ENCODE measurements around the gene TCAF1.
"Not testable (repeated sequence)": the region's sequence is repeated elsewhere in the genome, so short reads cannot be mapped to it uniquely, and the experiment has no call there.

The TCAF1 gene

GRCh38 chr7:143905509-143905908 is 3.5 kb upstream of the TCAF1 start:
- no peak for DNase-seq

- no peak for DNase-seq
Observed at GRCh38 chr7:143902332-143902899, 440 bp upstream of the TCAF1 start.

- DNase-seq, result no peak
Observed at GRCh38 chr7:143901332-143901667, 676 bp downstream of the TCAF1 start.

DNA sequence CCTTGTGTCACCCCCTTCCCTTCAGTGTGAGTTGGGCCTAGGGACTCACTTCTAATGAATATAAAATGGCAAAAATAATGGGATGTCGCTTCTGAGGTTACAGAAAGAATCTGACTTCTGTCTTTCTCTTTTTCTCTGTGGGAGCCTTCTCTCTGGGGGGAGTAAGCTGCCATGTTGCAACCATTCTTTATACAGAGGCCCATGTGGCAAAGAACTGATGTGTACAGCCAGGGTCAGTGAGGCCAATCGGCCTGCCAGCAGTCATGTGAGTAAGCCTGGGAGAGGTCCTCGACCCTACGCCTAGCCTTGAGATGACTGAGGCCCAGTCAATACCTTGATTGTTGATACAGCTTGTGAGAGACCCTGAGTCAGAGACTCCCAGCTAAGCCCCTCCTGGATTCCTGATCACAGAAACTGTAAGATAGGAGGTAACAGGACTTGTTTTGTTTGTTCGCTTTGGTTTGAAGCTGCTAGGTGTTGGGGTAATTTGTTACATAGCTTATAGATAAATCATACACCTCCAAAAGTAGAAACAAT is 1.7 kb downstream of the TCAF1 start:
- DNase-seq, result no peak

- DNase-seq, result no peak
Observed at GRCh38 chr7:143898810-143899209, 3.2 kb downstream of the TCAF1 start.

DNA sequence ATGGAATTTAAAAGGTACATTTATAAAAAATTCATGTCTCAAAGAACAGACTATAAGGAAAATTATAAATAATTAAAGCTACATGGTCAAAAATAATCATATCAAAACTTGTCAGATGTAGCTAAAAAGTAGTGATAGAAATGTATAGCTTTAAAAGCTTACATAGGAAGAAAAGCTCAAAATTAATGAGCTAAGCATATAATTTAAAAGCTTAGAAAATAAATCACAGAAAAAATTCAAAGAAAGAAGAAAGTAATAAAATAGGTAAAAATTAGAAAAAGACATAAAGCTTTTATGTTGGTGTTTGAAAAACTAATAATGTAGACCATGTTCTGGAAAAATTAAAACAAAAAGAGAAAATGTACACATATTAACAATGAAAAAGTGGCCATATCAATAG is 5.3 kb downstream of the TCAF1 start:
- no peak for DNase-seq

DNA sequence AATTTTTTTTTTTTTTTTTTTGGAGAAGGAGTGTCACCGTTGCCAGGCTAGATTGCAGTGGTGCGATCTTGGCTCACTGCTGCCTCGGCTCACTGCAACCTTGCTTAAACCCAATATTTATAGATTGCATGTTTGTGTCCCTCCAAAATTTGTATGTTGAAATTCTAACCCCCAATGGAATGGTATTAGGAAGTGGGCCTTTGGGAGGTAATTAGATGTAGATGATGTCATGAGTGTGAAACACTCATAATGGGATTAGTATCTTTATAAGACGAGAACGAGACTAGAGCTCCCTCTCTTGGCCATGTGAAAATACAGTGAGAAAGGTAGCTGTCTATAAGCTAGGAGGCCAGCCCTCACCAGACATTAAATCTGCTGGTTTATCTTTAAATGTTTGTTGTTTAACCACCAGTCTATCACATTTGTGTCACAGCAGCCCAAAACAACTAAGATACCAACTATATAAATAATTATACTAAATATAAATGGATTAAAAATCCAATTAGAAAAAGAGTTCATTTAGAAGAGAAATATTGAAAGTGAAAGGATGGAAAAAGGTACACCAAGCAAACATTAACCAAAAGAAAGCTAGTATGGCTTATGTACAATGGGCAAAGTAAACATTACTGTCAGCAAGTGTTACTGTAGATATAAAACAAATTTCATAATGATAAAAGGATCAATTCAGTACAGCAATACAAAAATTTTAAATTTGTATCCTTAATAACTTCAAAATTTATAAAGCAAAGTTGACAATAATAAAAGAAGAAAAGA is 9.3 kb downstream of the TCAF1 start:
- no peak for DNase-seq

- DNase-seq, result no peak
Observed at GRCh38 chr7:143891457-143891856, 10.5 kb downstream of the TCAF1 start.

DNA sequence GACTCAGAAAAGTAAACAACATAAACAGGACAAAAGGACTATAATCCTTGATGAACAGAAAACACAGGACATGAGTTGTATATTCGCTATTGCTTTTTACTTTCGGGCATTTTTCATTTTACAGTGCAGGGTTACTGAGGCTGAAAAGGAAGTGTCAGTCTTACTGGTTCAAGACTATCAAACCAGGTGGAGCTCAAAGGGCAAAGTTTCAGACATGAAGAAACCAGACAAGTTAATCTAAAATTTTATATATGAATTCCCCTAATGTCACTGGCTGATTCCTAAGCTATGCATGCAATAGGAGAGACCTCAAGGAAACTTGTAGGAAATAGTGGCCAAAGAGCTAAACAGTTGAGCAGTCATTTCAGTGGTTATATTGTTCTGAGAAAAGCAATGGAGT is 11.4 kb downstream of the TCAF1 start:
- DNase-seq, result no peak

DNA sequence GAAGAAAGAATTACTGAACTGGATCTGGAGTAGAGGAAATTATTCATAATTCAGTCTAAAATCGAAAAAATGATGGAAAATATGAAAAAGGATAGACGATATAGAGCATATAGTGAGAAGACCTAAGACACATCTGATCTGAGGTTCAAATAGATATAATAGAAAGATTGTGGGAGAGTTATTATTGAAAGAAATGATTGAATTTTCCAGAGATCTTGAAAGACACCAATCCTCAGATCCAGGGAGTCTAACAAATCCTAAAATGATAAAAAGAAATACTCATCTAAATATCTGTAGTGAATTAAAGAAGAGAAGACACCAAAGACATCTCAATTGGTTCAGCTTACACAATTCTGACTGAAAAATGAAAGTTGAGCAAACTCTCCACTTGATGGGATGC is 12.9 kb downstream of the TCAF1 start:
- DNase-seq, result no peak

GRCh38 chr7:143886826-143887477 is 15.0 kb downstream of the TCAF1 start:
- no peak for DNase-seq

GRCh38 chr7:143885951-143886350 is 16.0 kb downstream of the TCAF1 start:
- DNase-seq, result no peak

DNA sequence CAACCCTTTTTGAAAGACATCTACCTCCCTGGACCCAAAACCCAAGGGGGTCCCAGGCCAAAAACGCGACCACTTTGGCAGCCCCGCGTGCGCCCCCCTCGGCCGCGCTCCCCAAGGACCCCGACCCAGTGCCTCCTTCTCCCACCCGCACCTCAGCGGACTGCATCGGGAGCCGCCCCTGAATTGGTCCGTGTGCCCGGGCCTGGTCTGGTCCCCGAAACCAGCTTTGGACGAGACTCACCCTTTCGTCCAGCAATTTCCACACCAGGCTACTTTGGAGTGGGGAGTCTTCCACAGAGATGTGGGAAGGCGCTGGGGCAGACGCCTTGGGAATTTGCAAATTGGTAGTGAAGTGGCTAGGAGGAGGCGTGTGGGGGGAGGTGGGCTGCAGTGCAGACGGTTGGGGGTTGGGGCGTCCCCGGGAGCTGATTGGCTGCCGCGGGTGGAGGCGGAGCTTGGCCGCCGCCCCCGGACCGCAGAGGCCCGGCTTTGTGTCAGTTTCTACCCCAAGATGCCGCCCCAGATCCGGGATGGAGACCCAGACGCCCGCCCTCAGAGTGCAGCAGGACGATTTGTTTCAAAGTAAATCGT is 16.9 kb downstream of the TCAF1 start:
- DNase-seq, result no peak

- DNase-seq, result no peak
Observed at GRCh38 chr7:143884241-143884968, 17.6 kb downstream of the TCAF1 start.

DNA sequence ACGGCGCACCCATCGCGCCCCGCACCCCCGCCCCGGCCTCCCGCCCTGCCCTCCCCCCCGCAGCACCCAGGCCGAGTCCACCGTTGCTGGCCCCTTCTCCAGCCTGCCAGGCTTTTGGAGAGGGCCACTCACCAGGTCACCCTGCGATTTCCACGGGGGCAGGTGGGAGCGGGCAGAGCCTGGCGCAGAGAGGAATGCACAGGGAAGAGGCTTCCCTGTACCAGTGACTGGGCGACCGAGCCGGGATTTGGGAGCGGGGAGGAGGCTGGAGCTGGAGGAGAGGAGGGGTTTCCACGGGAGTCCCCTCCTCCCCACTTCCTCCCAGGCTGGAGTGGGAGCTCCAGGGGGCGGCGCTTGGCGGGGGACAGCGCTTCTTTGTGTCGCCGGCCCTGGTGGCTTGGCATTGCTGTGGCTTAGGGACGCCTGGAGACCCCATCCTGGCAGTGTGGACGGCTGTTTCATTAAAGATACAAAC is 19.3 kb downstream of the TCAF1 start:
- no peak for DNase-seq

GRCh38 chr7:143882020-143882603 is 19.9 kb downstream of the TCAF1 start:
- DNase-seq, result no peak

DNA sequence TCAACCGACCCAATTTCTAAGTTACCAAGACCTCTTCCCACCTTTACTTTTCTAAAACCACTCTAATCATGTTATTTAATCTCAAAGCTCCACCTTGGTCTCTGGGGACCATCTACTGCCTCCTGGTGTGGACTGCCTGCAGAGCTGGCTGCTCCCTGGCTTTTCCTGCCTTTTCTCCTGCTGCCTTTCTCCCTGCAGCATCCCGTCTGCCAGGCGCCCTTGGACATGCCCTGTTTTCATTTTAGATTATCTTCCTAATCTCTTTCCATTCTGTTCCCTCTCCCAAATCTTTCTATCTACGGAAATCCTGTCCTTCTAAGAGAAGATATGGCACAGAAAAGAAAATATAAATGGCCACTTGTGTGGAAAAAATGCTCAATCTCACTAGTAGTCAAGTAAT is 23.1 kb downstream of the TCAF1 start:
- no peak for DNase-seq

DNA sequence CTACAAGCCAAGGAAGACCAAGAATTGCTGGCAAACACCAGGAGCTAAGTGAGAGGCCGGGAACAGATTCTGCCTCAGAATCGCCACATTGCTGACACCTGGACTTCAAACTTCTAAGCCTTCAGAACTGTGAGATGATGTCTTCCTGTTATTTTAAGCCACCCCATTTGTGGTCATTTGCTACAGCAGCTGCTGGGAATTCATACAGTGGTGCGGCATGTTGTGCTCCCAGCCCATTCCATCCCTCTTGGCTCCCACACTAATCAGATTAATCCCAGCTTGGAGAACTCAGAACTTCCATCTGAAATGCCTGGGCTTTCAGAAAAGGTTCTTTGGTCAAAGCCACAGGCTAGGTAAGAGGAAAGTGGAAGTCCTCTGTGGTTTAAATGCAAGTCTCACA is 24.9 kb downstream of the TCAF1 start:
- DNase-seq, result no peak

DNA sequence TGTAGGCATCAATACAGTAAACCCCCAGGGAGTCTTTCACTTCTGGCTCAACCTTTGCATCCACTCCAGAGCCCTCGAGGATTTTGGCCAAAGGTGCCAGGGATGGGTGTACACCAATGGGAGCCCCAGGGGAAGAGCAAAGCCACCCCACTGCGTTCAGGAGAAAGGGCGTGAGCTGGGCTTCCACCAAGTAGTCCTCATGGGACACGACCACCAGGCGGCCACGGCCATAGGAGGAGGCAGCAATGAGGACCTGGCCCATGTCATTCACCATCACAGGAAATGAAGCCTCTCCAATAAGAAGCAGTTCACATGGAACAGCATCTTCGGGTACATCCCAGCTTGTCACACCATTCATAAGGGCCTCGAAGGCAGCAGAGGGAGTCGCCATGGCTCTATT is 25.8 kb downstream of the TCAF1 start:
- DNase-seq, result no peak

DNA sequence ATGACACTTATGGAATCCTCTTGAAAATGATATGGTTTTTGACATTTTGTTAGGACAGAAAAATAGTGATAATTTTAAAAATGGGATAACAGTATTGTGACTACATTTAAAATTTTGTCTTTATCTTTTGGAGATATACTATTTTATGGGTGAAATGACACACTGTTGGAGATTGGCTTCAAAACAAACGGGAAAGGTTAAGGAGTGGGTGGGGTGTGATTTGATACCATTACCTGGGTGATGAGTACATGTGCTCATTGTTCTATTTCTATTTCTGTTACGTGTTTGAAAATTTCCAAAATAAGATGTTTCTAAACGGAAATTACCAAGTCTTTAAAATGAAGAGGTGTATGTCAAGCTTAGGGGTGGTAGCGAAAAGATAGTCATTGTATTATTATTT is 28.7 kb downstream of the TCAF1 start:
- DNase-seq, result not testable (repeated sequence)

DNA sequence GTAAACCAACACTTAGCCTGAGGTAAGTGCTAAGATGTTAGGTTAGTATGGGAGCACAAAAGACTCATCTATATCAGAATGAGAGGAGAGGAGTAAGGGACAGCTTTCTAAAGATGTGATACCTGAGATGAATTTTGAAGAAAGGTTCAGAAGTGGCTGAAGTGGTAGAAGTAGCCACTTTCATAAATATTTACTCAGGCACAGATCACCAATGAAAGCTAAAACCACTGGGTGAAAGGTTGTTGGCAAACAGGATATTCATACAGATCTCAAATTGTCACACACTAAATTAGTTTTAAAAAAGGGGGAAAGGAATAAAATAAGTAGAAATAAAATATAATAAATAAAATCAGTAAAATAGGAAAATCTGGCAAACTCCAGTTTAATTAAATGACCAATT is 30.4 kb downstream of the TCAF1 start:
- not testable (repeated sequence) for DNase-seq

DNA sequence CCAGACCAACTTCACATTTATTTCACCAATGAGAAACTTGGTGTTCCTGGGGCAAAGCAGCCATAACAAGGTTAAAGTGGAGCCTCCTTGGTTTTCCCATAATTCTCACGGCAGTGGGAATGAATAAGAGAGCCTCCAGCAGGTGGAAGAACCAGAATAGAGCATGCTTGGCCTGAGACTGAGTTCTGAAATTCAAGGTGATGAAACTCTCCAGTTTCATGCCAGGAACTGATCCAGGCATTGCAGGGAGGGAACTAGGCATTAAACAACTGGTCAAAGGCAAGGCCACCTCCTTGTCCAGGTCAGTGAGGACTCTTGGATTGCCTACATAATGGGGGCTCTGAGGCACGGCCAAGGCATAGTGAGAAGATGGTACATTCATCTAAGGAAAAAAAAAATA is 44.0 kb downstream of the TCAF1 start:
- DNase-seq, result not testable (repeated sequence)

DNA sequence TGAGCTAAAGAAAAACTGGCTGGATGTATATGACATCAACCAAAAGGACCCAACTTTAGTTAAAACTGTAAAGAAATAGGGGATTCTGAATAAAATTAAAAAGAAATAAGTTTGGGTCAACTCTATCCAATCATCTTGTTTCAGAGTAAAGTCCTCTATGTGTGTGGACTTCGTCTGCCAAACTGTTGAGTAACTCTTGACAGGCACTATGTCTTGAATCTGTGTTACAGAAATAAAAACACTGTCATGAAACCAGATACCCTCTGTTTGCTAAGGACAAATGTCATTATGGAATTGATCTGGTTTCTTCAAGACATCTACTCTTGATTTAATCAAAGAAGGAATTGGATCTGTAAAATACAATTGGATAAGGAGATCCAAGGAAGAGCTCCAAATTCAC is 46.5 kb downstream of the TCAF1 start:
- DNase-seq, result not testable (repeated sequence)
